HL-60 (cell line): Measurements from ENCODE around the gene MARF1.

Experiments
- GABPA ChIP-seq: IDR thresholded peaks from 2 replicates; pipeline ENCODE4 v1.6.1; 2012; ENCODE audit warnings: low read depth
- POLR2AphosphoS5 ChIP-seq: IDR thresholded peaks from 2 replicates; pipeline ENCODE4 v1.6.1; 2012; ENCODE audit warnings: low read depth
- SPI1 ChIP-seq: IDR thresholded peaks from 2 replicates; pipeline ENCODE4 v1.6.1; 2012; ENCODE audit warnings: low read depth, mild to moderate bottlenecking, borderline replicate concordance
- TF ChIP-seq, protein P1 (sequence below): IDR thresholded peaks from one replicate; pipeline ENCODE4 v1.5.1; 2011; ENCODE audit warnings: low read length, control low read depth, inconsistent platforms; ENCODE audit not compliant: insufficient read depth
- TF ChIP-seq, protein P2 (sequence below): IDR thresholded peaks from 2 replicates; pipeline ENCODE4 v1.6.1; 2012; ENCODE audit warnings: low read depth; ENCODE audit not compliant: insufficient replicate concordance

DNA sequence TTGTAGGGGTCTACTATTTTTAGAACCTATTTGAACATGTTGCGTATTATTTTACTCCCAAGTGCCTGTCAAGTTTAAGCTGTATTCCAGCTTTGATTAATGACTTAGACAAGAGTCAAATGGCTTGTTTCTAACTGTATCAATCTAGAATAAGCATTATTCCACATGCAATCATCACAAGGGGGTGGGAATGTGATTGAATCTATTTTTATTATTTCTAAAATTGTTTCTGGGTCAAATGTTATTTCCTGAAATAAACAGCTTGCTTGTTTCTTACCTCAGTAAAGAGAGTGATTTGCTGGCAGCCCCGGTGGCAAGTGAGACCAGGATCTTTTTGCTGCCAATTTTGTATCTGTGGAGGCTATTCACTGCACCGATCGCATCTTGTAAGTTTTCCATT, 21.5 kb downstream of the MARF1 start:
- TF ChIP-seq, protein P1, sequence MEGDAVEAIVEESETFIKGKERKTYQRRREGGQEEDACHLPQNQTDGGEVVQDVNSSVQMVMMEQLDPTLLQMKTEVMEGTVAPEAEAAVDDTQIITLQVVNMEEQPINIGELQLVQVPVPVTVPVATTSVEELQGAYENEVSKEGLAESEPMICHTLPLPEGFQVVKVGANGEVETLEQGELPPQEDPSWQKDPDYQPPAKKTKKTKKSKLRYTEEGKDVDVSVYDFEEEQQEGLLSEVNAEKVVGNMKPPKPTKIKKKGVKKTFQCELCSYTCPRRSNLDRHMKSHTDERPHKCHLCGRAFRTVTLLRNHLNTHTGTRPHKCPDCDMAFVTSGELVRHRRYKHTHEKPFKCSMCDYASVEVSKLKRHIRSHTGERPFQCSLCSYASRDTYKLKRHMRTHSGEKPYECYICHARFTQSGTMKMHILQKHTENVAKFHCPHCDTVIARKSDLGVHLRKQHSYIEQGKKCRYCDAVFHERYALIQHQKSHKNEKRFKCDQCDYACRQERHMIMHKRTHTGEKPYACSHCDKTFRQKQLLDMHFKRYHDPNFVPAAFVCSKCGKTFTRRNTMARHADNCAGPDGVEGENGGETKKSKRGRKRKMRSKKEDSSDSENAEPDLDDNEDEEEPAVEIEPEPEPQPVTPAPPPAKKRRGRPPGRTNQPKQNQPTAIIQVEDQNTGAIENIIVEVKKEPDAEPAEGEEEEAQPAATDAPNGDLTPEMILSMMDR = no peak
- TF ChIP-seq, protein P2, sequence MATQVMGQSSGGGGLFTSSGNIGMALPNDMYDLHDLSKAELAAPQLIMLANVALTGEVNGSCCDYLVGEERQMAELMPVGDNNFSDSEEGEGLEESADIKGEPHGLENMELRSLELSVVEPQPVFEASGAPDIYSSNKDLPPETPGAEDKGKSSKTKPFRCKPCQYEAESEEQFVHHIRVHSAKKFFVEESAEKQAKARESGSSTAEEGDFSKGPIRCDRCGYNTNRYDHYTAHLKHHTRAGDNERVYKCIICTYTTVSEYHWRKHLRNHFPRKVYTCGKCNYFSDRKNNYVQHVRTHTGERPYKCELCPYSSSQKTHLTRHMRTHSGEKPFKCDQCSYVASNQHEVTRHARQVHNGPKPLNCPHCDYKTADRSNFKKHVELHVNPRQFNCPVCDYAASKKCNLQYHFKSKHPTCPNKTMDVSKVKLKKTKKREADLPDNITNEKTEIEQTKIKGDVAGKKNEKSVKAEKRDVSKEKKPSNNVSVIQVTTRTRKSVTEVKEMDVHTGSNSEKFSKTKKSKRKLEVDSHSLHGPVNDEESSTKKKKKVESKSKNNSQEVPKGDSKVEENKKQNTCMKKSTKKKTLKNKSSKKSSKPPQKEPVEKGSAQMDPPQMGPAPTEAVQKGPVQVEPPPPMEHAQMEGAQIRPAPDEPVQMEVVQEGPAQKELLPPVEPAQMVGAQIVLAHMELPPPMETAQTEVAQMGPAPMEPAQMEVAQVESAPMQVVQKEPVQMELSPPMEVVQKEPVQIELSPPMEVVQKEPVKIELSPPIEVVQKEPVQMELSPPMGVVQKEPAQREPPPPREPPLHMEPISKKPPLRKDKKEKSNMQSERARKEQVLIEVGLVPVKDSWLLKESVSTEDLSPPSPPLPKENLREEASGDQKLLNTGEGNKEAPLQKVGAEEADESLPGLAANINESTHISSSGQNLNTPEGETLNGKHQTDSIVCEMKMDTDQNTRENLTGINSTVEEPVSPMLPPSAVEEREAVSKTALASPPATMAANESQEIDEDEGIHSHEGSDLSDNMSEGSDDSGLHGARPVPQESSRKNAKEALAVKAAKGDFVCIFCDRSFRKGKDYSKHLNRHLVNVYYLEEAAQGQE = no peak
- TF ChIP-seq POLR2AphosphoS5 (no peak), GABPA (no peak), SPI1 (no peak)
